ENCODE measurements around the gene BRINP1.

BRINP1 gene

GRCh38 chr9:119369680-119370366, 588 bp upstream of the BRINP1 start:
- Histone ChIP-seq H3K27me3 (ENCODE audit: control insufficient read depth, insufficient read depth, low read length) (peaks cover 41% of the 10 kb centered on the region), H3K36me3 (ENCODE audit: control insufficient read depth, low read depth, low read length) (no peaks in the 10 kb centered on the region), H3K9me3 (ENCODE audit: control insufficient read depth, low read depth, low read length) (no peaks in the 10 kb centered on the region), H3K9ac (ENCODE audit: low read length) (no peak overlapping the region), H3K4me3 (ENCODE audit: low read length) (peak overlapping the region; percentile 94), H3K27ac (ENCODE audit: low read length) (no peak overlapping the region), H3K4me1 (ENCODE audit: control insufficient read depth, low read depth, low read length) (peaks cover 32% of the 10 kb centered on the region)

DNA sequence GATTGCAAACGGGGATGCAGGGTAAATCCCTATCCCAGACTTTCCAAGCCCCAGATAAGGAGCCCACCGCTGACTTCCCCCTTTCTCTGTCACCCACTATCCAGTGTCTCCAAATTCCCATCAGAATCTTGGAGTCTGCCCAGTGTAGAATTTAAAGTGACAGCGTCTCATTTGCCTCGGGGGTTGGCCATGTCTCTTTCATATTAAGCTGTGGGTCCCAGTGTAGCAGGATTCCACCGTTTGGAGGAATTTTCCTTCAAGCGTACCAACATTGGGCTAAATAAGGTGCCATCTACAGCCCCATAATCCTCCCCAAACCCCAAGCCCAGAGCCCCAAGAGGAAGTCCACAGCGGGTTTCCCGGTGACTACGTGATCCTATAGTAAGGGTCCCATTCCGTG, 1.1 kb downstream of the BRINP1 start:
- H3K27me3 ChIP-seq (ENCODE audit: control insufficient read depth, insufficient read depth, low read length) = peaks cover 41% of the 10 kb centered on the region
- peaks cover 38% of the 10 kb centered on the region for H3K4me1 ChIP-seq (ENCODE audit: control insufficient read depth, low read depth, low read length)
- peak overlapping the region; percentile 94 for H3K4me3 ChIP-seq (ENCODE audit: low read length)
- H3K27ac ChIP-seq (ENCODE audit: low read length) = no peak overlapping the region
- H3K9ac ChIP-seq (ENCODE audit: low read length) = peak overlapping the region; percentile 63
- H3K9me3 ChIP-seq (ENCODE audit: control insufficient read depth, low read depth, low read length) = no peaks in the 10 kb centered on the region
- no peaks in the 10 kb centered on the region for H3K36me3 ChIP-seq (ENCODE audit: control insufficient read depth, low read depth, low read length)

DNA sequence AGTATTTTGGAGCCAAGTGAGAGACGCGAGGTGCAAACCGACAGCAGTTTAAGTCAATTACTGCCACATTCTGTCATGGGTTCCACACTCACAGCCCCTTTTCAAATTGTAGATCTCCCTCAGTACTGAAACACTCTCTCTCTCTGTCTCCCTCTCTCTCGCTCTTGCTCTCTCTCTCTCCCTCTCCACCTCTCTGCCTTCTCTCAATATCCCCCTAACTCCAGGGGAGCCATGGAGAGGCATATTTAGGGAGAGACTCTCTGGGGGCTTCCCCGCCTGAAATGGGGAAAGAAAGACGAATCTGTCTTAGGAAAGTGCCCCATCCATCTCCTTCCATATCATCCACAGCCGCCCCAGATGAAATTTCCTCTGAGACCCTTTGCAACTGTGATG, 1.6 kb downstream of the BRINP1 start:
- H3K9me3 ChIP-seq (ENCODE audit: control insufficient read depth, low read depth, low read length) = no peaks in the 10 kb centered on the region
- H3K36me3 ChIP-seq (ENCODE audit: control insufficient read depth, low read depth, low read length) = no peaks in the 10 kb centered on the region
- H3K4me1 ChIP-seq (ENCODE audit: control insufficient read depth, low read depth, low read length) = peaks cover 38% of the 10 kb centered on the region
- no peak overlapping the region for H3K9ac ChIP-seq (ENCODE audit: low read length)
- no peak overlapping the region for H3K27ac ChIP-seq (ENCODE audit: low read length)
- H3K4me3 ChIP-seq (ENCODE audit: low read length) = peak overlapping the region; percentile 94
- peaks cover 41% of the 10 kb centered on the region for H3K27me3 ChIP-seq (ENCODE audit: control insufficient read depth, insufficient read depth, low read length)

GRCh38 chr9:119366909-119367682, 2.1 kb downstream of the BRINP1 start:
- Histone ChIP-seq H3K4me1 (ENCODE audit: control insufficient read depth, low read depth, low read length) (peaks cover 38% of the 10 kb centered on the region), H3K27ac (ENCODE audit: low read length) (no peak overlapping the region), H3K36me3 (ENCODE audit: control insufficient read depth, low read depth, low read length) (no peaks in the 10 kb centered on the region), H3K9ac (ENCODE audit: low read length) (no peak overlapping the region), H3K27me3 (ENCODE audit: control insufficient read depth, insufficient read depth, low read length) (peaks cover 41% of the 10 kb centered on the region), H3K4me3 (ENCODE audit: low read length) (peak overlapping the region; percentile 94), H3K9me3 (ENCODE audit: control insufficient read depth, low read depth, low read length) (no peaks in the 10 kb centered on the region)

GRCh38 chr9:119365291-119366027, 3.8 kb downstream of the BRINP1 start:
- no peak overlapping the region for H3K27ac ChIP-seq (ENCODE audit: low read length)
- H3K27me3 ChIP-seq (ENCODE audit: control insufficient read depth, insufficient read depth, low read length) = peaks cover 30% of the 10 kb centered on the region
- no peaks in the 10 kb centered on the region for H3K9me3 ChIP-seq (ENCODE audit: control insufficient read depth, low read depth, low read length)
- no peaks in the 10 kb centered on the region for H3K36me3 ChIP-seq (ENCODE audit: control insufficient read depth, low read depth, low read length)
- H3K4me3 ChIP-seq (ENCODE audit: low read length) = peak overlapping the region; percentile 38
- H3K9ac ChIP-seq (ENCODE audit: low read length) = no peak overlapping the region
- H3K4me1 ChIP-seq (ENCODE audit: control insufficient read depth, low read depth, low read length) = peaks cover 43% of the 10 kb centered on the region

DNA sequence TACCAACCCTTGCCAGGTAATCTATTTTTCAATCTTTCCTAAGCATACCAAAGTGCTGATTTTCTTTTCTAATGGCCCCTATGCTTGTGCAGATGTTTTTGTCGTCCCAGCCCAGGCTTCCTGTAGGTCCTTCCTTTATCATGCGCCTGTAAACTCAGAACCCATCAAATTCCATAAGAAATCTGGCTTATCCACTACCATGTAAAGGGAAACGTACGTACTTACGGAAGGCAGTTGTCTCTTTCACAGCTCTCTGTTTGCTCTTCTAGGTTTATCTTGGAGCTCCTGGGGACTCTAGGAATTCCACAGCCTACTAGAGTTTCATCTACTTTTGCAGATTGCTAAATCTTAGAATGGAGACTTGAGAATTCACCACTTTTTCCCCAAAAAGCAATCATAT, 9.0 kb downstream of the BRINP1 start:
- peaks cover 27% of the 10 kb centered on the region for H3K4me1 ChIP-seq (ENCODE audit: control insufficient read depth, low read depth, low read length)
- H3K4me3 ChIP-seq (ENCODE audit: low read length) = peak overlapping the region; percentile 11
- no peaks in the 10 kb centered on the region for H3K27me3 ChIP-seq (ENCODE audit: control insufficient read depth, insufficient read depth, low read length)
- no peak overlapping the region for H3K27ac ChIP-seq (ENCODE audit: low read length)
- no peaks in the 10 kb centered on the region for H3K36me3 ChIP-seq (ENCODE audit: control insufficient read depth, low read depth, low read length)
- H3K9ac ChIP-seq (ENCODE audit: low read length) = no peak overlapping the region
- no peaks in the 10 kb centered on the region for H3K9me3 ChIP-seq (ENCODE audit: control insufficient read depth, low read depth, low read length)

- Histone ChIP-seq H3K9ac (ENCODE audit: low read length) (no peak overlapping the region), H3K4me3 (ENCODE audit: low read length) (no peak overlapping the region), H3K9me3 (ENCODE audit: control insufficient read depth, low read depth, low read length) (no peaks in the 10 kb centered on the region), H3K36me3 (ENCODE audit: control insufficient read depth, low read depth, low read length) (no peaks in the 10 kb centered on the region), H3K4me1 (ENCODE audit: control insufficient read depth, low read depth, low read length) (peaks cover 17% of the 10 kb centered on the region), H3K27ac (ENCODE audit: low read length) (no peak overlapping the region), H3K27me3 (ENCODE audit: control insufficient read depth, insufficient read depth, low read length) (no peaks in the 10 kb centered on the region)
Measured at GRCh38 chr9:119357336-119358096, 11.7 kb downstream of the BRINP1 start.

DNA sequence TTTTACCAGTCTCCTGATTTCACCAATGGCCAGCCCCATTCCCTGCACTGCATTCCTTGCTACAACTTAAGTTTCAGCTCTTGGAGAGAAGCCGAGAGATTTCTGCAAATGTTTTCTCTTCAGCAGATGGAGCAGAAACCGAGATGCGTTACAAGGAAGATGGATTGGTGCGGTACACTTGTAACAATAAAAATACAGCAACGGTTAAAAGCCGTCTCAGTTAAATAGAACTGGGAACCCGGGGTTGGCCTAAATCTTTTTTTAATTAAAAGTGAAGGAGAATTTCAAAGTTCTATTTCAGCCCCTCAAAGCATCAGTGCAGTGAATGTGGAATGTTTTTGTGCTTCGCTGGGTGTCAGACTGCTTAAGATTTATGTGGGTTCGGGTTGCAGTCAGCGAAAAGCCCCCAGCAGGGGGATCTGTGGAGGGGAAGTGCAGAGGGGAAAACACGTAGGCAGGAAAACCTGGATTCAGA, 19.8 kb downstream of the BRINP1 start:
- H3K27ac ChIP-seq (ENCODE audit: low read length) = no peak overlapping the region
- peak overlapping the region; percentile 11 for H3K9ac ChIP-seq (ENCODE audit: low read length)
- peaks cover 26% of the 10 kb centered on the region for H3K4me1 ChIP-seq (ENCODE audit: control insufficient read depth, low read depth, low read length)
- H3K9me3 ChIP-seq (ENCODE audit: control insufficient read depth, low read depth, low read length) = no peaks in the 10 kb centered on the region
- no peaks in the 10 kb centered on the region for H3K27me3 ChIP-seq (ENCODE audit: control insufficient read depth, insufficient read depth, low read length)
- H3K36me3 ChIP-seq (ENCODE audit: control insufficient read depth, low read depth, low read length) = no peaks in the 10 kb centered on the region
- peak overlapping the region; percentile 18 for H3K4me3 ChIP-seq (ENCODE audit: low read length)

- no peaks in the 10 kb centered on the region for H3K27me3 ChIP-seq (ENCODE audit: control insufficient read depth, insufficient read depth, low read length)
Measured at GRCh38 chr9:119343059-119343990, 25.9 kb downstream of the BRINP1 start.

DNA sequence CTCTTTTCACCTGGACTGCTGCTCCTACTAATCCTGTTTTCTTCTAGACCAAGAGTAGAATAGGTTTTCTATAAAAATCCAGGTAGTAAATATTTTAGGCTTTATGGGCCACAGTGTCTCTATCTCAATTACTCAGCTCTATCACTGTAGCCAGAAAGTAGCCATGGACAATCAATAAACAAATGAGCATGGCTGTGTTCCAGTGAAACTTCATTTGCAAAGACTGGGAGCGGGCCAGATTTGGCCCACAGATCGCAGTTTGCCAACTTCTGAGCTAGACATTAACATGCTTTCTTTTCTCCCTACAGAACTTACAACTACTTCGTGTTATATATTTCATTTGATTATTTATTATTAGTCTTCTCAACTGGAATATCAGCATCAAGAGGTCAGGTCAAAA, 30.2 kb downstream of the BRINP1 start:
- Histone ChIP-seq H3K36me3 (ENCODE audit: control insufficient read depth, low read depth, low read length) (no peaks in the 10 kb centered on the region), H3K9ac (ENCODE audit: low read length) (no peak overlapping the region), H3K9me3 (ENCODE audit: control insufficient read depth, low read depth, low read length) (no peaks in the 10 kb centered on the region), H3K4me1 (ENCODE audit: control insufficient read depth, low read depth, low read length) (peaks cover 39% of the 10 kb centered on the region), H3K27ac (ENCODE audit: low read length) (no peak overlapping the region), H3K4me3 (ENCODE audit: low read length) (no peak overlapping the region), H3K27me3 (ENCODE audit: control insufficient read depth, insufficient read depth, low read length) (no peaks in the 10 kb centered on the region)

More at GRCh38 chr9:119343059-119343990, 25.9 kb downstream of the BRINP1 start:
- Histone ChIP-seq H3K9me3 (ENCODE audit: control insufficient read depth, low read depth, low read length) (no peaks in the 10 kb centered on the region), H3K36me3 (ENCODE audit: control insufficient read depth, low read depth, low read length) (no peaks in the 10 kb centered on the region), H3K4me3 (ENCODE audit: low read length) (no peak overlapping the region), H3K4me1 (ENCODE audit: control insufficient read depth, low read depth, low read length) (peaks cover 24% of the 10 kb centered on the region), H3K27ac (ENCODE audit: low read length) (no peak overlapping the region), H3K9ac (ENCODE audit: low read length) (no peak overlapping the region)

All from iPS-18a (cell line).